SK-N-SH treated with all-trans-retinoic acid at 6 μM for 48 hours (cell line): ENCODE data around the gene SLC24A4.
A peak's percentile ranks its signal among the peaks of the same experiment; 100 is the strongest.

Source experiments
- ATAC-seq: fragments of 200-7000 bp; cut with Tn5 transposase; 3 replicates; pipeline ENCODE4 v1.9.1; 2020; ENCODE audit warnings: mild to moderate bottlenecking, moderate library complexity
- ARNTL ChIP-seq: fragments of 450-650 bp; formaldehyde crosslinking; IDR thresholded peaks from 2 replicates; pipeline ENCODE4 v1.5.0; 2020; ENCODE audit warnings: low read depth, mild to moderate bottlenecking, moderate library complexity, borderline replicate concordance
- BACH2 ChIP-seq: fragments of 250-450 bp; sonication (Bioruptor Pico); IDR thresholded peaks from 2 replicates; pipeline ENCODE4 v1.9.0; 2021; ENCODE audit warnings: mild to moderate bottlenecking, borderline replicate concordance
- CSDC2 ChIP-seq: fragments of 250-450 bp; sonication (Bioruptor Pico); IDR thresholded peaks from 2 replicates; pipeline ENCODE4 v1.5.0; 2020; ENCODE audit warnings: mild to moderate bottlenecking, moderate library complexity
- ESRRG ChIP-seq: fragments of 250-450 bp; sonication (Bioruptor Pico); IDR thresholded peaks from 2 replicates; pipeline ENCODE4 v1.6.1; 2021; ENCODE audit warnings: mild to moderate bottlenecking
- GLIS3 ChIP-seq: fragments of 250-450 bp; sonication (Bioruptor Pico); IDR thresholded peaks from 2 replicates; pipeline ENCODE4 v1.5.0; 2020; ENCODE audit warnings: mild to moderate bottlenecking, moderate library complexity
- ISL1 ChIP-seq: fragments of 250-450 bp; sonication (Bioruptor Pico); IDR thresholded peaks from 2 replicates; pipeline ENCODE4 v2.1.2; 2022; ENCODE audit warnings: mild to moderate bottlenecking, moderate library complexity
- OSR1 ChIP-seq: fragments of 250-450 bp; sonication (Bioruptor Pico); IDR thresholded peaks from 2 replicates; pipeline ENCODE4 v1.8.0; 2022; ENCODE audit warnings: moderate library complexity, mild to moderate bottlenecking, inconsistent platforms
- PPARA ChIP-seq: fragments of 250-450 bp; sonication (Bioruptor Pico); IDR thresholded peaks from 2 replicates; pipeline ENCODE4 v1.5.0; 2020; ENCODE audit warnings: mild to moderate bottlenecking, borderline replicate concordance
- RARB ChIP-seq: fragments of 250-450 bp; sonication (Bioruptor Pico); IDR thresholded peaks from 2 replicates; pipeline ENCODE4 v1.8.0; 2021; ENCODE audit warnings: mild to moderate bottlenecking, moderate library complexity
- SNAI2 ChIP-seq: fragments of 250-450 bp; sonication (Bioruptor Pico); IDR thresholded peaks from 2 replicates; pipeline ENCODE4 v1.5.0; 2020; ENCODE audit warnings: mild to moderate bottlenecking, moderate library complexity
- TCF4 ChIP-seq: fragments of 250-450 bp; sonication (Bioruptor Pico); IDR thresholded peaks from 2 replicates; pipeline ENCODE4 v1.8.0; 2021; ENCODE audit warnings: mild to moderate bottlenecking, moderate library complexity, borderline replicate concordance
- TOX ChIP-seq: fragments of 250-450 bp; sonication (Bioruptor Pico); IDR thresholded peaks from 2 replicates; pipeline ENCODE4 v1.8.0; 2021; ENCODE audit warnings: mild to moderate bottlenecking, moderate library complexity, borderline replicate concordance
- ZC3H10 ChIP-seq: fragments of 250-450 bp; sonication (Bioruptor Pico); IDR thresholded peaks from 2 replicates; pipeline ENCODE4 v1.5.1; 2021; ENCODE audit warnings: mild to moderate bottlenecking, moderate library complexity
- ZFP3 ChIP-seq: fragments of 250-450 bp; sonication (Bioruptor Pico); IDR thresholded peaks from 2 replicates; pipeline ENCODE4 v1.5.0; 2020; ENCODE audit warnings: mild to moderate bottlenecking, moderate library complexity
- ZFP30 ChIP-seq: fragments of 450-650 bp; formaldehyde crosslinking; IDR thresholded peaks from 2 replicates; pipeline ENCODE4 v1.5.0; 2022; ENCODE audit warnings: mild to moderate bottlenecking, moderate library complexity
- ZNF565 ChIP-seq: fragments of 450-650 bp; formaldehyde crosslinking; conservative IDR thresholded peaks from 2 replicates; pipeline ENCODE4 v1.5.0; 2020; ENCODE audit warnings: low read depth, mild to moderate bottlenecking, moderate library complexity
- ZNF70 ChIP-seq: fragments of 450-650 bp; formaldehyde crosslinking; IDR thresholded peaks from 2 replicates; pipeline ENCODE4 v1.5.0; 2020; ENCODE audit warnings: mild to moderate bottlenecking, moderate library complexity
- ZNF8 ChIP-seq: fragments of 450-650 bp; formaldehyde crosslinking; IDR thresholded peaks from 2 replicates; pipeline ENCODE4 v1.5.0; 2020; ENCODE audit warnings: mild to moderate bottlenecking, moderate library complexity
- TF ChIP-seq, protein P1 (sequence below): fragments of 250-450 bp; sonication (Bioruptor Pico); IDR thresholded peaks from 2 replicates; pipeline ENCODE4 v1.5.1; 2021; ENCODE audit warnings: mild to moderate bottlenecking, moderate library complexity
- TF ChIP-seq, protein P2 (sequence below): fragments of 250-450 bp; sonication (Bioruptor Pico); IDR thresholded peaks from 2 replicates; pipeline ENCODE4 v1.5.1; 2020; ENCODE audit warnings: low read depth, mild to moderate bottlenecking, moderate library complexity
- TF ChIP-seq, protein P3 (sequence below): fragments of 250-450 bp; sonication (Bioruptor Pico); IDR thresholded peaks from 2 replicates; pipeline ENCODE4 v1.8.0; 2021; ENCODE audit warnings: low read depth, mild to moderate bottlenecking, moderate library complexity, borderline replicate concordance

The SLC24A4 gene

DNA sequence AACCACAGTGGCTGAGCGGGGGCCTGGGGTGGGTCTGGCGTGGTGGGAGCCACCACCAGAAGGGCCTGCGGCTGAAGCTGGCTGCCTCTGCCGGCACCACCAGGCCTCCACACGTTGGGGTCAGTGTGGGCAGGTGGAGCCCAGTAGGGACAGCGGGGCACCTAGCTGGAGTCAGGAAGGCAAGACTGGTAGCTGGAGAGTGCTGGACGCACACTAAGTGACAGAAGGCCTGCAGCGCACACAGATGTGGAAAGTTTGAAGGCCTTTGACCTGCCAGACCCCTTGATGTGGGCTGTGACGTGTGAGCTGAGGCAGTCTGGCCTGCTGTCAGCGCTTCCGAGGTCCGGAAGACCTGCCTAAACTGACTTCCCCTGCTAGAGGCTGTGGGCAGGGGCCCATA lies 216.9 kb downstream of the SLC24A4 start:
- ATAC-seq: peak; percentile 2; the same call in 2 of the 3 replicates

DNA sequence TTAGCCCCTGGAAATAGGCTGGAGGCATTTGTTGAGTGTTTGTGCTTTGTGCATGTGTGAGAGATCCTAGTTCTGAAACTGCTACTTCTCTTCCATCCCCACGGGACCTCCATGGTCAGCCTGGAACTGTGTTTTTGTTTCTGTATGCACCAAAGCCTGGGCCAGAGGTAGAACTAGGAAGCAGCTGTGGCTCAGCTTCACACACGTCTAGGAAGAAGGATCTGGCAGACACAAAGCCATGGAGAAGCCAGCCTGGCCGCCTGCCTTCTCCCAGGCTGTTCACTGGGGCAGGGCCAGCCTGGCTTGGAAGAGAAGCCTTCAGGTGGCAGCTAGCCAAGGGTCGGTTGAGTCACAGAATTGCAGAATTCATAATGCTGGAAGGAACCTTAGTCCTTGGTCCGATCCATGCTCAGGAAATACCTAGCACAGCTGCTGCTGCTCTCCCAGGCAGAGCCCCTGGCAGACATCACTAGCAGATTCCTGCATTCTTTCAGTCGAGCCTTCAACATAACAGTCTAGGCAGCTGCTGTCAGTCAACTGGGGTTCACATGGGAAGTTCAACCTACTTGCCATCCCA lies 217.6 kb downstream of the SLC24A4 start:
- no peak for TF ChIP-seq RARB (CRISPR knock-in tag)
- no peak for TF ChIP-seq ZNF8 (CRISPR knock-in tag)
- TF ChIP-seq ZNF565 (CRISPR knock-in tag): no peak
- no peak for TF ChIP-seq TCF4 (CRISPR knock-in tag)
- no peak for TF ChIP-seq ARNTL (CRISPR knock-in tag)
- TF ChIP-seq GLIS3: no peak
- TF ChIP-seq, protein P1, sequence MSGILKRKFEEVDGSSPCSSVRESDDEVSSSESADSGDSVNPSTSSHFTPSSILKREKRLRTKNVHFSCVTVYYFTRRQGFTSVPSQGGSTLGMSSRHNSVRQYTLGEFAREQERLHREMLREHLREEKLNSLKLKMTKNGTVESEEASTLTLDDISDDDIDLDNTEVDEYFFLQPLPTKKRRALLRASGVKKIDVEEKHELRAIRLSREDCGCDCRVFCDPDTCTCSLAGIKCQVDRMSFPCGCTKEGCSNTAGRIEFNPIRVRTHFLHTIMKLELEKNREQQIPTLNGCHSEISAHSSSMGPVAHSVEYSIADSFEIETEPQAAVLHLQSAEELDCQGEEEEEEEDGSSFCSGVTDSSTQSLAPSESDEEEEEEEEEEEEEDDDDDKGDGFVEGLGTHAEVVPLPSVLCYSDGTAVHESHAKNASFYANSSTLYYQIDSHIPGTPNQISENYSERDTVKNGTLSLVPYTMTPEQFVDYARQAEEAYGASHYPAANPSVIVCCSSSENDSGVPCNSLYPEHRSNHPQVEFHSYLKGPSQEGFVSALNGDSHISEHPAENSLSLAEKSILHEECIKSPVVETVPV (CRISPR knock-in tag): no peak
- peak; percentile 93 for ATAC-seq

More for the DNA sequence above, 216.9 kb downstream of the SLC24A4 start:
- no peak for TF ChIP-seq ZC3H10 (CRISPR knock-in tag)
- TF ChIP-seq, protein P2, sequence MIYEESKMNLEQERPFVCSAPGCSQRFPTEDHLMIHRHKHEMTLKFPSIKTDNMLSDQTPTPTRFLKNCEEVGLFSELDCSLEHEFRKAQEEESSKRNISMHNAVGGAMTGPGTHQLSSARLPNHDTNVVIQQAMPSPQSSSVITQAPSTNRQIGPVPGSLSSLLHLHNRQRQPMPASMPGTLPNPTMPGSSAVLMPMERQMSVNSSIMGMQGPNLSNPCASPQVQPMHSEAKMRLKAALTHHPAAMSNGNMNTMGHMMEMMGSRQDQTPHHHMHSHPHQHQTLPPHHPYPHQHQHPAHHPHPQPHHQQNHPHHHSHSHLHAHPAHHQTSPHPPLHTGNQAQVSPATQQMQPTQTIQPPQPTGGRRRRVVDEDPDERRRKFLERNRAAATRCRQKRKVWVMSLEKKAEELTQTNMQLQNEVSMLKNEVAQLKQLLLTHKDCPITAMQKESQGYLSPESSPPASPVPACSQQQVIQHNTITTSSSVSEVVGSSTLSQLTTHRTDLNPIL (CRISPR knock-in tag): no peak
- TF ChIP-seq ISL1 (CRISPR knock-in tag): no peak
- no peak for TF ChIP-seq RARB (CRISPR knock-in tag)
- no peak for TF ChIP-seq GLIS3
- TF ChIP-seq SNAI2: no peak
- TF ChIP-seq ZNF8 (CRISPR knock-in tag): no peak
- TF ChIP-seq OSR1 (CRISPR knock-in tag): no peak
- TF ChIP-seq ARNTL (CRISPR knock-in tag): no peak
- no peak for TF ChIP-seq PPARA
- TF ChIP-seq, all 23 proteins: peak for 0

DNA sequence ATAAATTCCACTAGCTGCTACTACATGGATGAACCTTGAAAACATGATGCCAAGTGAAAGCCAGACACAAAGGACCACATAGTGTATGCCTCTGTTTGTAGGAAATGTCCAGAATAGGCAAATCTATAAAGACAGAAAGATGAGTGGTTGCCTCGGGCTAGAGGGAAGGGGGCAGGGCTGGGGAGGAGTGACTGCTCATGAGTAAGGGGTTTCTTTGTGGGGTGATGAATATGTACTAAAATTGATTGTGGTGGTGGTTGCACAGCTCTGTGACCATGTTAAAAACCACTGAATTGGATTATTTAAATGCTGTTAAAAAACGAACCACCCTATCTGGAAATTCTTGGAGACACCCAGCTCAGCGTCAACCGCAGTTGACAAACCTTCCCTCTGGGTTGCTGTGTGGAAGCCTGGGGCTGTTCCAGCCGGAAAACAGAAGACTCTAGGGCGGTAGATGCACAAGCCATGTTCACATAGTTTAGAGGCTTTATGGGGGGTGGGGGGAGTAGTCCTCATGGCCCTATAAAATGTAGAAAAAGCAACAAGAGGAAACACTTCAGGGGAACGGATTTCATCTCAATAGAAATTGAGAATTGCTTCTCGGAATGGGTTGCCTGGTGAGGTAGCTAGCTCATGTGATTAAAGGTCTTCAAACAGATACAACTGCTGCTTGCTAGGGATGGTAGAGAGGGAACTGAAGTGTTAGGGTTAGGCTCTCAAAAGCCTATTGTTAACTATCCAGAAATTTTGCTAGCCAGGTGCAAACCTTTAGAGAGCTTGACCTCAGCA lies 220.0 kb downstream of the SLC24A4 start:
- no peak for ATAC-seq
- TF ChIP-seq TCF4 (CRISPR knock-in tag) (no peak), ZC3H10 (CRISPR knock-in tag) (no peak), ZFP30 (CRISPR knock-in tag) (no peak), GLIS3 (no peak), ZNF565 (CRISPR knock-in tag) (no peak), ARNTL (CRISPR knock-in tag) (no peak), ISL1 (CRISPR knock-in tag) (no peak), RARB (CRISPR knock-in tag) (no peak)

DNA sequence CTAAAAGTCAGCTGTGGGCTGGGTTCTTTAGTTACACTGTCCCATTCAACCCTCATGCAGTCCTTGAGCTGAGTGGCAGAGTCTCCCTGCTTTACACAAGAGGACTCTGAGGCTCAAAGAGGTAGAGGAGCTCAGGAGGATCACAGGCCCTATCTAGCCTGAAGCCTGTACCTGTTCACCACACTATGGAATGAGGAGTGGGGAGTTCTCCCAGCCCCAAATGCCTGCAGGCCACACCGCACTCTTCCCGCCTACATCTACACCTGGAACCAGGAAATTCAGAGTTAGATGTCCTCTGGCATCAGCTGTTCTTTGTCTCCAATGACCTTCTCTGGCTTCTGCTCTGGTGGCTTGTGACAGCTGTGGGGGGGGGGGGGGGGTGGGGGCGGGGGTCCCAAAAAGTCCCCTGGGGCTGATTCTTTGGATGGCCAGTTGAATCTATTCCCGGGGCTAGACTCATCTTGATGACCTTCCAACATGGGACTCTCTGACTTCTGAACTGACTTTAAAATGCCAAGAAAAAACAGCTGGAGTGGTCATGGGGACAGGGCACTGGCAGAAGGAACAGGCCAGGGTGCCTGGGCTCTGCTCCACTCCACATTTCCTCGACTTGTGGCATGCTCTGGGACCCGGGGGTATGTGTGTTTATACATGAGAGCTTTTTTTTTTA lies 221.2 kb downstream of the SLC24A4 start:
- ATAC-seq: no peak
- no peak for TF ChIP-seq ARNTL (CRISPR knock-in tag)

DNA sequence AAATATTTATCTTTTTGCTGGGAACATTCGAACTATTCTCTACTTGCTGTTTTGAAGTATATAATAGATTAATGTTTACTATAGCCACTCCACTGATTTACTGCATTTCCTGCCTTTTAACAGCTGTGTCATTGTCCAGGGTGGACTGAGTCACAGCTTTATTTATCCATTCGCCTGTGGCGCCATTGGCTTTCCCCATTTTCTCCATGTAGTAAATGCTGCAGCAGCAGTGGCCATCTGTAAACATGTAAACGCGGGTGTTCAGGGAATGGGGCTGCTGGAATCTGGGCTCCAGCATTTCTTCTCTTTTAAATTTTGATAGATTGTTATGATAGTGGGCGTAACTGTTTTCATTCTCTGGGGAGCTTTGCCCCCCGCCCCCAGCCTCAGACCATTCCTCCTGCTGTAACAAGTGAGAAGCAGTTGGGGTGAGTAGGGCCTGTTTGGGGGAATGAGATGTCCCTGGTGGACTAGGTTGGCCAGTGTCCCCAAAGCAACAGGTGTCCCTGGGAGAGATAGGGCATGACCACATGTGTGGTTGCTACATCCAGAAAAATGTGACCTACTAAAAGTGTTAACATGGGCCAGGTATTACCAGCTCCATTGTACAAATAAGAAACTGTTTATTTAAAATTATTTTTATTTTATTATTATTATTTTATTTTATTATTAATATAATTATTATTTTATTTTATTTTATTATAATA lies 223.5 kb downstream of the SLC24A4 start:
- ATAC-seq: peak; percentile 33
- TF ChIP-seq ARNTL (CRISPR knock-in tag) (no peak), TOX (CRISPR knock-in tag) (no peak), OSR1 (CRISPR knock-in tag) (no peak), SNAI2 (no peak), CSDC2 (CRISPR knock-in tag) (no peak), ZFP3 (CRISPR knock-in tag) (no peak), ZNF70 (no peak), RARB (CRISPR knock-in tag) (no peak), ESRRG (CRISPR knock-in tag) (no peak), BACH2 (CRISPR knock-in tag) (no peak)
- TF ChIP-seq, protein P3, sequence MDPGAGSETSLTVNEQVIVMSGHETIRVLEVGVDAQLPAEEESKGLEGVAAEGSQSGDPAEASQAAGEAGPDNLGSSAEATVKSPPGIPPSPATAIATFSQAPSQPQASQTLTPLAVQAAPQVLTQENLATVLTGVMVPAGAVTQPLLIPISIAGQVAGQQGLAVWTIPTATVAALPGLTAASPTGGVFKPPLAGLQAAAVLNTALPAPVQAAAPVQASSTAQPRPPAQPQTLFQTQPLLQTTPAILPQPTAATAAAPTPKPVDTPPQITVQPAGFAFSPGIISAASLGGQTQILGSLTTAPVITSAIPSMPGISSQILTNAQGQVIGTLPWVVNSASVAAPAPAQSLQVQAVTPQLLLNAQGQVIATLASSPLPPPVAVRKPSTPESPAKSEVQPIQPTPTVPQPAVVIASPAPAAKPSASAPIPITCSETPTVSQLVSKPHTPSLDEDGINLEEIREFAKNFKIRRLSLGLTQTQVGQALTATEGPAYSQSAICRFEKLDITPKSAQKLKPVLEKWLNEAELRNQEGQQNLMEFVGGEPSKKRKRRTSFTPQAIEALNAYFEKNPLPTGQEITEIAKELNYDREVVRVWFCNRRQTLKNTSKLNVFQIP (CRISPR knock-in tag): no peak
- TF ChIP-seq, protein P2 (CRISPR knock-in tag): no peak
- TF ChIP-seq, protein P1 (CRISPR knock-in tag): no peak
